ENCODE data around the gene HIGD2A.

GRCh38 chr5:176366232-176366894 lies 22.2 kb upstream of the HIGD2A start:
- TF ChIP-seq JUN (CRISPR knock-in tag; IDR thresholded peaks at IDR 0.05) (no peak), ZNF232 (CRISPR knock-in tag; IDR thresholded peaks at IDR 0.05) (no peak), NR2C2 (CRISPR knock-in tag; IDR thresholded peaks at IDR 0.05) (no peak), ZMAT4 (CRISPR knock-in tag; IDR thresholded peaks at IDR 0.05) (no peak), SP1 (CRISPR knock-in tag; conservative IDR thresholded peaks at IDR 0.05) (no peak), CREB1 (CRISPR knock-in tag; IDR thresholded peaks at IDR 0.05) (no peak), ZNF263 (CRISPR knock-in tag; IDR thresholded peaks at IDR 0.05; ENCODE audit: low read depth) (no peak), TCF7 (CRISPR knock-in tag; IDR thresholded peaks at IDR 0.05; ENCODE audit: low read depth) (no peak)
- TF ChIP-seq, protein P1, sequence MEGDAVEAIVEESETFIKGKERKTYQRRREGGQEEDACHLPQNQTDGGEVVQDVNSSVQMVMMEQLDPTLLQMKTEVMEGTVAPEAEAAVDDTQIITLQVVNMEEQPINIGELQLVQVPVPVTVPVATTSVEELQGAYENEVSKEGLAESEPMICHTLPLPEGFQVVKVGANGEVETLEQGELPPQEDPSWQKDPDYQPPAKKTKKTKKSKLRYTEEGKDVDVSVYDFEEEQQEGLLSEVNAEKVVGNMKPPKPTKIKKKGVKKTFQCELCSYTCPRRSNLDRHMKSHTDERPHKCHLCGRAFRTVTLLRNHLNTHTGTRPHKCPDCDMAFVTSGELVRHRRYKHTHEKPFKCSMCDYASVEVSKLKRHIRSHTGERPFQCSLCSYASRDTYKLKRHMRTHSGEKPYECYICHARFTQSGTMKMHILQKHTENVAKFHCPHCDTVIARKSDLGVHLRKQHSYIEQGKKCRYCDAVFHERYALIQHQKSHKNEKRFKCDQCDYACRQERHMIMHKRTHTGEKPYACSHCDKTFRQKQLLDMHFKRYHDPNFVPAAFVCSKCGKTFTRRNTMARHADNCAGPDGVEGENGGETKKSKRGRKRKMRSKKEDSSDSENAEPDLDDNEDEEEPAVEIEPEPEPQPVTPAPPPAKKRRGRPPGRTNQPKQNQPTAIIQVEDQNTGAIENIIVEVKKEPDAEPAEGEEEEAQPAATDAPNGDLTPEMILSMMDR (IDR thresholded peaks at IDR 0.05) = no peak
- TF ChIP-seq, protein P2, sequence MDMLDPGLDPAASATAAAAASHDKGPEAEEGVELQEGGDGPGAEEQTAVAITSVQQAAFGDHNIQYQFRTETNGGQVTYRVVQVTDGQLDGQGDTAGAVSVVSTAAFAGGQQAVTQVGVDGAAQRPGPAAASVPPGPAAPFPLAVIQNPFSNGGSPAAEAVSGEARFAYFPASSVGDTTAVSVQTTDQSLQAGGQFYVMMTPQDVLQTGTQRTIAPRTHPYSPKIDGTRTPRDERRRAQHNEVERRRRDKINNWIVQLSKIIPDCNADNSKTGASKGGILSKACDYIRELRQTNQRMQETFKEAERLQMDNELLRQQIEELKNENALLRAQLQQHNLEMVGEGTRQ (CRISPR knock-in tag; IDR thresholded peaks at IDR 0.05) = no peak
- TF ChIP-seq, protein P3, sequence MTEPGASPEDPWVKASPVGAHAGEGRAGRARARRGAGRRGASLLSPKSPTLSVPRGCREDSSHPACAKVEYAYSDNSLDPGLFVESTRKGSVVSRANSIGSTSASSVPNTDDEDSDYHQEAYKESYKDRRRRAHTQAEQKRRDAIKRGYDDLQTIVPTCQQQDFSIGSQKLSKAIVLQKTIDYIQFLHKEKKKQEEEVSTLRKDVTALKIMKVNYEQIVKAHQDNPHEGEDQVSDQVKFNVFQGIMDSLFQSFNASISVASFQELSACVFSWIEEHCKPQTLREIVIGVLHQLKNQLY (CRISPR knock-in tag; IDR thresholded peaks at IDR 0.05) = no peak
- TF ChIP-seq, protein P4, sequence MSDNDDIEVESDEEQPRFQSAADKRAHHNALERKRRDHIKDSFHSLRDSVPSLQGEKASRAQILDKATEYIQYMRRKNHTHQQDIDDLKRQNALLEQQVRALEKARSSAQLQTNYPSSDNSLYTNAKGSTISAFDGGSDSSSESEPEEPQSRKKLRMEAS (CRISPR knock-in tag; IDR thresholded peaks at IDR 0.05) = no peak
- TF ChIP-seq, protein P5, sequence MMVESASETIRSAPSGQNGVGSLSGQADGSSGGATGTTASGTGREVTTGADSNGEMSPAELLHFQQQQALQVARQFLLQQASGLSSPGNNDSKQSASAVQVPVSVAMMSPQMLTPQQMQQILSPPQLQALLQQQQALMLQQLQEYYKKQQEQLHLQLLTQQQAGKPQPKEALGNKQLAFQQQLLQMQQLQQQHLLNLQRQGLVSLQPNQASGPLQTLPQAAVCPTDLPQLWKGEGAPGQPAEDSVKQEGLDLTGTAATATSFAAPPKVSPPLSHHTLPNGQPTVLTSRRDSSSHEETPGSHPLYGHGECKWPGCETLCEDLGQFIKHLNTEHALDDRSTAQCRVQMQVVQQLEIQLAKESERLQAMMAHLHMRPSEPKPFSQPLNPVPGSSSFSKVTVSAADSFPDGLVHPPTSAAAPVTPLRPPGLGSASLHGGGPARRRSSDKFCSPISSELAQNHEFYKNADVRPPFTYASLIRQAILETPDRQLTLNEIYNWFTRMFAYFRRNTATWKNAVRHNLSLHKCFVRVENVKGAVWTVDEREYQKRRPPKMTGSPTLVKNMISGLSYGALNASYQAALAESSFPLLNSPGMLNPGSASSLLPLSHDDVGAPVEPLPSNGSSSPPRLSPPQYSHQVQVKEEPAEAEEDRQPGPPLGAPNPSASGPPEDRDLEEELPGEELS (CRISPR knock-in tag; IDR thresholded peaks at IDR 0.05) = no peak

Data from WTC11 (cell line).